Smooth muscle cell (in vitro differentiated cells): ENCODE measurements around the gene SBF2. TPM values are rescaled to one million over a fixed set of nuclear protein-coding genes. Genes with fewer than 3 reads are reported as not detected.

ENCODE experiments used
- DNase-seq: peaks from one replicate; lab custom pipeline; 2025; ENCODE audit not compliant: unreplicated experiment; lab: John Stamatoyannopoulos, UW
- H2AFZ ChIP-seq: fragments of 200-600 bp; sonication (generic); 2 replicates; pipeline ENCODE4 v1.6.0; 2016; ENCODE audit warnings: antibody characterized with exemption, low read depth, mild to moderate bottlenecking
- H3F3A ChIP-seq: fragments of 200-600 bp; sonication (generic); 2 replicates; pipeline ENCODE4 v1.6.0; 2017; ENCODE audit warnings: antibody characterized with exemption, low read depth
- H3K27ac ChIP-seq: fragments of 200-600 bp; sonication (generic); 2 replicates; pipeline ENCODE4 v1.5.1; 2016; ENCODE audit warnings: low read depth, mild to moderate bottlenecking
- H3K27me3 ChIP-seq: fragments of 200-600 bp; sonication (generic); 2 replicates; pipeline ENCODE4 v1.6.1; 2016; ENCODE audit warnings: low read depth, mild to moderate bottlenecking
- H3K36me3 ChIP-seq: fragments of 200-600 bp; sonication (generic); 2 replicates; pipeline ENCODE4 v1.5.1; 2016; ENCODE audit warnings: low read depth
- H3K4me1 ChIP-seq: fragments of 200-600 bp; sonication (generic); 2 replicates; pipeline ENCODE4 v1.5.1; 2016; ENCODE audit warnings: low read depth
- H3K4me2 ChIP-seq: fragments of 200-600 bp; sonication (generic); 2 replicates; pipeline ENCODE4 v1.6.0; 2016; ENCODE audit warnings: mild to moderate bottlenecking
- H3K4me3 ChIP-seq: fragments of 200-600 bp; sonication (generic); 2 replicates; pipeline ENCODE4 v1.5.1; 2016; ENCODE audit warnings: mild to moderate bottlenecking
- H3K79me2 ChIP-seq: fragments of 200-600 bp; sonication (generic); 2 replicates; pipeline ENCODE4 v1.6.0; 2016; ENCODE audit warnings: low read depth, mild to moderate bottlenecking
- H3K9ac ChIP-seq: fragments of 200-600 bp; sonication (generic); 2 replicates; pipeline ENCODE4 v1.6.0; 2016; ENCODE audit warnings: low read depth
- H3K9me3 ChIP-seq: fragments of 200-600 bp; sonication (generic); replicated peaks from 2 replicates; pipeline ENCODE4 v1.5.1; 2016; ENCODE audit warnings: low read depth
- H4K20me1 ChIP-seq: fragments of 200-600 bp; sonication (generic); 2 replicates; pipeline ENCODE4 v1.6.0; 2016; ENCODE audit warnings: low read depth
- WGBS: methylation state at CpG from one replicate; pipeline ENCODE4 v1.1.7; 2016; ENCODE audit warnings: low lambda C conversion rate; 5-methylcytosine and 5-hydroxymethylcytosine counted together
- polyA plus RNA-seq: library from polyadenylated mRNA; unstranded; fragments of >200 nt; fragmentation: Nextera tagmentation; extraction: Ambion mirVana; gene quantifications from 2 replicates; pipeline ENCODE4 v1.2.1, GENCODE V29; 2016
- total RNA-seq: library from RNA; depleted of rRNA; stranded (reverse); fragments of >200 nt; gene quantifications from 2 replicates; pipeline ENCODE4 v1.2.3, GENCODE V29; 2014
- TF ChIP-seq, protein P1 (sequence below): fragments of 200-600 bp; sonication (generic); IDR thresholded peaks from 2 replicates; pipeline ENCODE4 v1.5.1; 2017; ENCODE audit warnings: borderline replicate concordance, mild to moderate bottlenecking, antibody characterized with exemption; ENCODE audit not compliant: insufficient read depth, poor library complexity, severe bottlenecking

SBF2 gene
- total and polyA plus RNA-seq, 2 experiments from 2014 or later = 19.0 to 80.7 TPM

DNA sequence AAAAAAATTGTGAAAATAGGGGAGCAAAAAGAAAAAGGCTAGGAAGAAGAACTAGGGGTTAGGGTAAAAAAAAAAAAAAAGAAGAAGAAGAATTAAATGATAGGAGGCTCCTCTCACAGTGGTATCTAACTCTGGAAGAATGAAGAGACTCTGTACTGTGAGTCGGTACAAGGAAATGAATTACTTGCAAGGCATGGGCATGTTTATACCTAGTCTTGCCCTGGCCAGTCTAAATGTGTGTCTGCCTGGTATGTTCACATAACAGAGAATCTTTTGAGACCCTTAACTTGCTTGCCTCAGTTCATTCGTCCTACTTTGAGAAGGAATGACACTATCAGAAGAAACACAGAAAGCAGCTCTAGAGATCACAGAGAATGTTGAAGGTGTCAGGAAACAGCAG is 470.6 kb downstream of the SBF2 start:
- Histone ChIP-seq H3F3A (no peaks in the 10 kb centered on the region), H3K4me3 (no peak overlapping the region), H4K20me1 (no peaks in the 10 kb centered on the region), H3K4me2 (no peak overlapping the region), H3K9ac (no peak overlapping the region), H3K36me3 (no peaks in the 10 kb centered on the region), H3K4me1 (no peaks in the 10 kb centered on the region), H3K79me2 (no peaks in the 10 kb centered on the region), H2AFZ (no peak overlapping the region), H3K9me3 (no peaks in the 10 kb centered on the region), H3K27ac (no peak overlapping the region), H3K27me3 (no peaks in the 10 kb centered on the region)
- 49% methylated on average over 2 of the region's 2 CpGs for WGBS
- no peak for DNase-seq
- TF ChIP-seq, protein P1, sequence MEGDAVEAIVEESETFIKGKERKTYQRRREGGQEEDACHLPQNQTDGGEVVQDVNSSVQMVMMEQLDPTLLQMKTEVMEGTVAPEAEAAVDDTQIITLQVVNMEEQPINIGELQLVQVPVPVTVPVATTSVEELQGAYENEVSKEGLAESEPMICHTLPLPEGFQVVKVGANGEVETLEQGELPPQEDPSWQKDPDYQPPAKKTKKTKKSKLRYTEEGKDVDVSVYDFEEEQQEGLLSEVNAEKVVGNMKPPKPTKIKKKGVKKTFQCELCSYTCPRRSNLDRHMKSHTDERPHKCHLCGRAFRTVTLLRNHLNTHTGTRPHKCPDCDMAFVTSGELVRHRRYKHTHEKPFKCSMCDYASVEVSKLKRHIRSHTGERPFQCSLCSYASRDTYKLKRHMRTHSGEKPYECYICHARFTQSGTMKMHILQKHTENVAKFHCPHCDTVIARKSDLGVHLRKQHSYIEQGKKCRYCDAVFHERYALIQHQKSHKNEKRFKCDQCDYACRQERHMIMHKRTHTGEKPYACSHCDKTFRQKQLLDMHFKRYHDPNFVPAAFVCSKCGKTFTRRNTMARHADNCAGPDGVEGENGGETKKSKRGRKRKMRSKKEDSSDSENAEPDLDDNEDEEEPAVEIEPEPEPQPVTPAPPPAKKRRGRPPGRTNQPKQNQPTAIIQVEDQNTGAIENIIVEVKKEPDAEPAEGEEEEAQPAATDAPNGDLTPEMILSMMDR = no peak

- H4K20me1 ChIP-seq = no peaks in the 10 kb centered on the region
- H3K9ac ChIP-seq = no peak overlapping the region
- no peak for DNase-seq
- H3K27ac ChIP-seq = no peak overlapping the region
- H3K79me2 ChIP-seq = no peaks in the 10 kb centered on the region
- TF ChIP-seq, protein P1 = no peak
- 60% methylated on average over 7 of the region's 7 CpGs for WGBS
- peaks cover 2% of the 10 kb centered on the region for H3F3A ChIP-seq
- no peaks in the 10 kb centered on the region for H3K4me1 ChIP-seq
- H3K36me3 ChIP-seq = no peaks in the 10 kb centered on the region
- H3K4me2 ChIP-seq = no peak overlapping the region
- H3K27me3 ChIP-seq = no peaks in the 10 kb centered on the region
- no peak overlapping the region for H3K4me3 ChIP-seq
- H2AFZ ChIP-seq = no peak overlapping the region
- no peaks in the 10 kb centered on the region for H3K9me3 ChIP-seq
Observed at GRCh38 chr11:9821008-9821752, 472.8 kb downstream of the SBF2 start.

- H3K27me3 ChIP-seq = no peaks in the 10 kb centered on the region
- peaks cover 5% of the 10 kb centered on the region for H3F3A ChIP-seq
- H4K20me1 ChIP-seq = no peaks in the 10 kb centered on the region
- no peak overlapping the region for H2AFZ ChIP-seq
- no peaks in the 10 kb centered on the region for H3K4me1 ChIP-seq
- no peak overlapping the region for H3K27ac ChIP-seq
- DNase-seq = no peak
- WGBS = 53% methylated on average over 1 of the region's 1 CpG
- TF ChIP-seq, protein P1 = no peak
- H3K36me3 ChIP-seq = no peaks in the 10 kb centered on the region
- no peaks in the 10 kb centered on the region for H3K79me2 ChIP-seq
- H3K4me2 ChIP-seq = no peak overlapping the region
- no peaks in the 10 kb centered on the region for H3K9me3 ChIP-seq
- no peak overlapping the region for H3K9ac ChIP-seq
- H3K4me3 ChIP-seq = no peak overlapping the region
Observed at GRCh38 chr11:9820260-9820659, 473.8 kb downstream of the SBF2 start.

DNA sequence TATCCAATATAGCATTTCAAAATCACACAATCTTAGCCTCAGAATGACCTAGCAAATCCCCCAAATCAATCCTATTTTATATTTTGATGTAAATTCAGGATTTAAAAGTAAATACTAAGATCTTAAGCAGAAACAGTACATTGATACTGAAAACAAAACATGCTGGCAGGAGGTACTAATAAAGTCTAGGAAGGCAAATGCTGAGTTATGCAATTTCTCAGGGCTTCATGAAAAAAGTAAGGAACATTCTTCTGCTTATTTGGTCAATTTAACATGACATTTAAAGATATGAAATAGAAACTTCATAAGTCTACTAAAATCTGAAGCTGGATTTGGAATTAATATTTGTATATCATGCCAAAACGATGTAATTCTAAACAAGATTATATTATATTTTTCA is 476.8 kb downstream of the SBF2 start:
- Histone ChIP-seq H3K27me3 (no peaks in the 10 kb centered on the region), H3K79me2 (no peaks in the 10 kb centered on the region), H4K20me1 (no peaks in the 10 kb centered on the region), H3F3A (peaks cover 5% of the 10 kb centered on the region), H3K27ac (no peak overlapping the region), H3K4me3 (no peak overlapping the region), H3K9ac (no peak overlapping the region), H2AFZ (no peak overlapping the region), H3K9me3 (no peaks in the 10 kb centered on the region), H3K36me3 (no peaks in the 10 kb centered on the region), H3K4me1 (no peaks in the 10 kb centered on the region), H3K4me2 (no peak overlapping the region)
- TF ChIP-seq, protein P1 = no peak
- 97% methylated on average over 1 of the region's 1 CpG for WGBS
- no peak for DNase-seq
